Ishikawa (cell line): Measurements from ENCODE around the gene GPC6.

ENCODE experiments used
- CEBPB ChIP-seq: IDR thresholded peaks from 2 replicates; pipeline ENCODE4 v1.6.1; 2012
- FOXM1 ChIP-seq: IDR thresholded peaks from 2 replicates; pipeline ENCODE4 v1.6.1; 2012; ENCODE audit warnings: low read depth, borderline replicate concordance
- MAX ChIP-seq: IDR thresholded peaks from 2 replicates; pipeline ENCODE4 v1.6.1; 2012
- NFIC ChIP-seq: IDR thresholded peaks from 2 replicates; pipeline ENCODE4 v1.6.1; 2012
- REST ChIP-seq: IDR thresholded peaks from 2 replicates; pipeline ENCODE4 v1.6.1; 2012; ENCODE audit warnings: low read depth, mild to moderate bottlenecking
- TAF1 ChIP-seq: IDR thresholded peaks from 2 replicates; pipeline ENCODE4 v1.6.1; 2012; ENCODE audit warnings: low read depth, mild to moderate bottlenecking
- TCF12 ChIP-seq: IDR thresholded peaks from 2 replicates; pipeline ENCODE4 v1.6.1; 2012; ENCODE audit warnings: low read depth

GRCh38 chr13:94417294-94417693 lies 1190.7 kb downstream of the GPC6 start:
- no peak for TF ChIP-seq NFIC
- TF ChIP-seq TCF12, result no peak
- TF ChIP-seq CEBPB, result no peak
- TF ChIP-seq TAF1, result no peak
- no peak for TF ChIP-seq MAX
- no peak for TF ChIP-seq FOXM1
- no peak for TF ChIP-seq REST
